HepG2 (cell line): ENCODE results near the gene THADA.

ENCODE experiments used
- TF ChIP-seq, protein P1 (sequence below): sonication (generic); formaldehyde crosslinking; IDR thresholded peaks from 2 replicates; pipeline ENCODE4 v1.5.0; 2020; ENCODE audit warnings: mild to moderate bottlenecking, missing genetic modification reagents, moderate library complexity
- TF ChIP-seq, protein P2 (sequence below): IDR thresholded peaks from 2 replicates; pipeline ENCODE4 v1.6.1; 2016; ENCODE audit warnings: control low read depth

DNA sequence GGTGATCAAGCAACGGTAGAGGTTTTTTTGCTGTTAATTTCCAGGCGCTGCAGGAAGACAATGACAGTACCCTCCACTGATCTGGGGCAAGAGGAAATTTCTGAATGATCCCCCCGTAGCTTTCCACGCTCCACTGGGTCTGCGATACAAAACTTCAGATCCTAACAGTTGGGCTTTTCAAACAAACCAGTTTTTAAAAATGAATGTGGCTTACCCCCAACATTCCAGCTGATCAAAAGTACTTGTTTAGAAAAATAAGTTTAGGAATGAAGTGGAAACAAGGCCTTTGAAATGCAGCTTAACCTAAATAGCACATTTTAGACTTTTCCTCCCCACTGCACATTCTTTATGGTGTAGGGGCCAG is 375.1 kb downstream of the THADA start:
- TF ChIP-seq, protein P1, sequence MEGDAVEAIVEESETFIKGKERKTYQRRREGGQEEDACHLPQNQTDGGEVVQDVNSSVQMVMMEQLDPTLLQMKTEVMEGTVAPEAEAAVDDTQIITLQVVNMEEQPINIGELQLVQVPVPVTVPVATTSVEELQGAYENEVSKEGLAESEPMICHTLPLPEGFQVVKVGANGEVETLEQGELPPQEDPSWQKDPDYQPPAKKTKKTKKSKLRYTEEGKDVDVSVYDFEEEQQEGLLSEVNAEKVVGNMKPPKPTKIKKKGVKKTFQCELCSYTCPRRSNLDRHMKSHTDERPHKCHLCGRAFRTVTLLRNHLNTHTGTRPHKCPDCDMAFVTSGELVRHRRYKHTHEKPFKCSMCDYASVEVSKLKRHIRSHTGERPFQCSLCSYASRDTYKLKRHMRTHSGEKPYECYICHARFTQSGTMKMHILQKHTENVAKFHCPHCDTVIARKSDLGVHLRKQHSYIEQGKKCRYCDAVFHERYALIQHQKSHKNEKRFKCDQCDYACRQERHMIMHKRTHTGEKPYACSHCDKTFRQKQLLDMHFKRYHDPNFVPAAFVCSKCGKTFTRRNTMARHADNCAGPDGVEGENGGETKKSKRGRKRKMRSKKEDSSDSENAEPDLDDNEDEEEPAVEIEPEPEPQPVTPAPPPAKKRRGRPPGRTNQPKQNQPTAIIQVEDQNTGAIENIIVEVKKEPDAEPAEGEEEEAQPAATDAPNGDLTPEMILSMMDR, result no peak
- TF ChIP-seq, protein P2, sequence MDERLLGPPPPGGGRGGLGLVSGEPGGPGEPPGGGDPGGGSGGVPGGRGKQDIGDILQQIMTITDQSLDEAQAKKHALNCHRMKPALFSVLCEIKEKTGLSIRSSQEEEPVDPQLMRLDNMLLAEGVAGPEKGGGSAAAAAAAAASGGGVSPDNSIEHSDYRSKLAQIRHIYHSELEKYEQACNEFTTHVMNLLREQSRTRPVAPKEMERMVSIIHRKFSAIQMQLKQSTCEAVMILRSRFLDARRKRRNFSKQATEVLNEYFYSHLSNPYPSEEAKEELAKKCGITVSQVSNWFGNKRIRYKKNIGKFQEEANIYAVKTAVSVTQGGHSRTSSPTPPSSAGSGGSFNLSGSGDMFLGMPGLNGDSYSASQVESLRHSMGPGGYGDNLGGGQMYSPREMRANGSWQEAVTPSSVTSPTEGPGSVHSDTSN, result no peak
